ENCODE measurements around the gene ARL4C.
"Not testable (repeated sequence)": the region's sequence is repeated elsewhere in the genome, so short reads cannot be mapped to it uniquely, and the experiment has no call there.

ARL4C gene

DNA sequence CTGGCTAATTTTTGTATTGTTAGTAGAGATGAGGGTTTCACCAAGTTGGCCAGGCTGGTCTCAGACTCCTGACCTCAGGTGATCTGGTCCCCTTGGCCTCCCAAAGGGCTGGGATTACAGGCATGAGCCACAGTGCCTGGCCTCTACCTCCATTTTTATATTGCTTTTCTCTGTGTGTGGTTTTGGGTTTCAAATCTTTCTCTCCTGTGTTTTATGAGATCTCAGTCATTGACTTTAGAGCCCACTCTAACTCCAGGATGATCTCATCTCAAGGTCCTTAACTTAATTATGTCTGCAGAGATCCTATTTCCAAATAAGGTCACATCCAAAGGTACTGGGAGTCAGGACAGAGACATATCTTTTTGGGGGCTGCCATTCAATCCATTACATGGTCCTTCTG, 24.7 kb downstream of the ARL4C start:
- no peak for DNase-seq

GRCh38 chr2:234469972-234470371, 26.9 kb downstream of the ARL4C start:
- DNase-seq, result no peak

- no peak for DNase-seq
Observed at GRCh38 chr2:234469251-234469845, 27.5 kb downstream of the ARL4C start.

- DNase-seq, result no peak
Observed at GRCh38 chr2:234468503-234468902, 28.4 kb downstream of the ARL4C start.

GRCh38 chr2:234467289-234467688, 29.6 kb downstream of the ARL4C start:
- no peak for DNase-seq

DNA sequence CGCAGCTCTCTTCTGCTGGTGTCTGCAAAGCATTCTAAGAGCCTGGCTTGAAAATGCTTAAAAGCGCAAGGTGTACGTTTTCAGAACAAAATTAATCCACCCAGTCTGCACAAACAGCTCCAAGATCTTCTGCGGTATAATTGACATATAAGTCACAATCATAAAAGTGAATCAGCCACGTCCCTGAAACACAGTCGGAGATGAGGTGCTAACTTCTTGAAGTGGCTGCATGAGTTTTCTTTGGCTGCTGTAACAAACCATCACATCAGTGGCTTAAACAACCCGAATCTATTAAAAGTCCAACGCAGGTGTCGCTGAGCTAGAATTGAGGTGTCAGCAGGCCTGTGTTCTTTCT, 32.6 kb downstream of the ARL4C start:
- DNase-seq, result no peak

GRCh38 chr2:234463626-234464290, 33.1 kb downstream of the ARL4C start:
- no peak for DNase-seq

DNA sequence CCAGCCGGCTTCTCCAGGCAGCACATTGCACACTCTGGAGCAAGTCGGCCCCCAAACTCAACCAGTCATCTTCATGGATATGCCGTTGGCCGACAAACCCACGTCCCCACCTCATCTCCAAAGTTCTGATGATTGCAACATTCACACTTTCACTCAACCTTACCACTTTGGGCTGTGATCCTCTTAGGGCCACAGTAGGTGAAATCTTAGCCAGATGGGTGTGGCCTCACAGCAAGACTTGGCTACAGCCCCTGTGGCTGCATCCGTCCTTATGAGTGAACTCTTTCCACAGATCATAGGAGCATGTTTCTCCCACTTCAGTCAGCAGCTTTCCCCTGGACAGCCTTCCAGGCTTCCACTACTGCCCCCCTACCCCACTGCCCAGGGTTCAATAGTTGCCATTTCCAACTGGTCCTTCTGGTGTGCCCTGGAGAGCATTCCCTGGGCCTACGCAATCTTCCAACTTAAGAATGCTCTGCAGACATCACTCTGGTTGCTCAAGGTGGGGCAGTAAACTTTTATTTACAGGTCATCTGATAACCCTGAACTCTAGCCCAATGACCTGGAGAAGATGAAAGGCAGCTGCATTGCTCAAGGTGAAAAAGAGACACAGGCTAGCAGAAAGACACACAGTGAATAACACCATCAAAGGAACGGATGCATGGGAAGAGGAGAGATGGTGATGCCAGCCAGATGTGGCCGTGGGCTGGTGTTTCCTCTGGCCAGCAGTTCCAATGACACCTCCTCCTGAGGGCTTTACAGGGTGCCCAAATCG, 34.5 kb downstream of the ARL4C start:
- no peak for DNase-seq

DNA sequence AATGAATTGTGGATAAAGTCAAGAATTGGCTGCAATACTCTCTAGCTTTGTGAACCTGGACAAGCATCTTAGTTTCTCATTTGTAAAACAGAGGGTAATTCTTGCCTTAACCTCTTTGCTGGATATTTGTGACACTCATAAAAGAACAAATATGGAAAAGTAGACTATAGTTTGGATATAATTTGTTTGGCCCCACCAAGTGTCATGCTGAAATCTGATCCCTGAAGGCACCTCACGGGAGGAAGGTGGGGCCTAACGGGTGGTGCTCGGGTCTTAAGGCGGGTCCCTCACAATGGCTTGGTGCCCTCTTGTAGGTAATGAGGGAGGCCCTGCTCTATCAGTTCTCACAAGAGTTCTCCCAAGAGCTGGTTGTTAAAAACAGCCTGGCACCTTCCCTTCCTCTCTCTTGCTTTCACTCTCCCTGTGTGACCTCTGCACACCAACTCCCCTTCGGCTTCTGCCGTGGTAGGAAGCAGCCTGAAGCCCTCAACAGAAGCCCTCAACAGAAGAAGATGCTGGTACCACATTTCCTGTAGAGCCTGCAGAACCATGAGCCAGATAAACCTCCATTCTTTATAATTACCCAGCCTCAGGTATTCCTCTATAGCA, 37.4 kb downstream of the ARL4C start:
- DNase-seq, result no peak

GRCh38 chr2:234458466-234458865, 38.4 kb downstream of the ARL4C start:
- DNase-seq, result no peak

- DNase-seq, result no peak
Observed at GRCh38 chr2:234457421-234457820, 39.5 kb downstream of the ARL4C start.

- not testable (repeated sequence) for DNase-seq
Observed at GRCh38 chr2:234455246-234455645, 41.6 kb downstream of the ARL4C start.

DNA sequence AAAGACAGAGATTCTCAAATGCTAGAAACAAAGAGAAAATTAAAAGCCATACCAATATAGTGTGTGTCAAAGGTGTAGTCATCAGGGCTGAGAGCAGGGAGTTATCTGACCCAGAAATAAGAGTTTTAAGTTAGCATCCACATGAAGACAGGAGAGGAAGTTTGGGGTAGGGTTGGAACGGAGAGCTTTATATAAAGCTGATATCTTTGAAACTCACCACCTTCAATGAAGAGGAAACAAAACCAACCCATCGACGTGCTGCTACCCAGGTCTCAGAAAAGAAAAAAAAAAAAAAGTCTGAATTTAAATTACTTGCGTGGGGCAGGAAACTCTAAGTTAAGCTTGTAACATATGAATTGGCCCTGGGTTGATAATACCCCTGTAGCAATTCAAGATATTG, 42.4 kb downstream of the ARL4C start:
- no peak for DNase-seq

DNA sequence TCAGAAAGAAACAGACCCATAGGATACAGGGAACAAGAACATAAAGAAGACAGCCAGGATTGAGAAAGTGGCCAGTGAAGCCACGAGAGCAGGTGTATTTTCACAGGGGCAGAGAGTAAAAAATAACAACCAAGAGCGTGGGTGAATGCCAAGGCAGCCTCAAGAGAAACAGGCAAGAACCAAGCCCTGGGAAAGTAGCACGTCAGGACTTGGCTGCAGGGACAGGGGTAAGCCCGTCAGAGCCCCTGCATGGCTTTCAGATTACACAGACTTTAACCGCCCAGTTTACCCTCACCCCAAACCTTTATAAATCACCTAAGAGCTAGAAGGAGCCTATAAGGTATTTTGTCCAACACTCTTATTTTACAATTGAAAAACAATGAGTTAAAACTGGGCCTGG, 43.7 kb downstream of the ARL4C start:
- no peak for DNase-seq

DNA sequence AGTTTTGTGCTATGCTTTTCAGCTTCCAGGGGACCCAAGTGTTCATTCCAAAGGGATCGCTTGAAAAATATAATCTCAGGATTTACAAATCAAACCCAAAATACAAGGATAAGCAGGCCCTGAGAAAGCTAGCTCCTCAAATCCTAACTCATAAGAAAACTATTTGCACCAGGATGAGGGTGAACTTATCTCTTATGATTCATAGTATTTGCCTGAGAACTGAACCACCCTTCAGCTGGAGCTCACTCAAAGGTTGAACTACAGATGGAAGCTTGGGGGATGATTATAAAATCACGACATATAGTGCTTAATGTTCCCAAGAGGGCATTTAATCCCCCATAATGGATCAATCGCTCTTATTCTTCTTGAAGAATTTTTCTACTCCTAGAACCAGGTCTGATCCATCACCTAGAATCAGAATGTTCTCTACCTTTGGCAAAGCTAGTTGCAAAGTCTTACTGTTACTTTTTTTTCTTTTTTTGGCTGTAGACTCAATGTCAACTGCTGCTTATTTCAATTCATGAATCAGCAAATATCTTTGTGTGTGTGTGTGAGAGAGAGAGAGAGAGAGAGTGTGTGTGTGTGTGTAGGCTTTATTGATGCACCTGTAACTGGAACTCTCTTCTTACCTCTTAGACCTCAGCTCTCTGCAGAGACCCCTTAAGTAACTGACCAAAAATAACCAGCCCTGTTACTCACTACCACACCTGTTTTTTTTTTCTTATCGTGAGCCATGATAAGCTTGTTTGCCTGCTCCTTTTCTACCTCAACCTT, 44.8 kb downstream of the ARL4C start:
- no peak for DNase-seq

DNA sequence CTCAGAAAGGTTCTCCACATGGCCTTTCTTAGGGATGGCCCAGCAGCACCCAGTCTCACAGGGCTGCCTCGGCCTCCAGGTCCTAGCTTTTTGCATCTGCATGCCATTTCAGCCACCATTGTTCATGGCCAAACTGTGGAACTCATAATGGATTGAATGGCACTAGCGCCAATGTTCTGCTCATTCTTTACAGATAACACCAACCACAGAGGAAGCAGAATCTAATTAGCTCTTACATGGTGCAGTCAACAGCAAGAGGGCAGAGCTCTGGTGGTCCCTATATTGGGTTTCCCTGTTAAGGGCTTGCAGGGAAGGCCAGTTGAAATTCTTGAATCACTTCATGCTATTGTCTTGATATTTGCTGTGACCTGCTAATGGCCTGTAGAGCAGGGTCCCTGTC, 45.6 kb downstream of the ARL4C start:
- no peak for DNase-seq

DNA sequence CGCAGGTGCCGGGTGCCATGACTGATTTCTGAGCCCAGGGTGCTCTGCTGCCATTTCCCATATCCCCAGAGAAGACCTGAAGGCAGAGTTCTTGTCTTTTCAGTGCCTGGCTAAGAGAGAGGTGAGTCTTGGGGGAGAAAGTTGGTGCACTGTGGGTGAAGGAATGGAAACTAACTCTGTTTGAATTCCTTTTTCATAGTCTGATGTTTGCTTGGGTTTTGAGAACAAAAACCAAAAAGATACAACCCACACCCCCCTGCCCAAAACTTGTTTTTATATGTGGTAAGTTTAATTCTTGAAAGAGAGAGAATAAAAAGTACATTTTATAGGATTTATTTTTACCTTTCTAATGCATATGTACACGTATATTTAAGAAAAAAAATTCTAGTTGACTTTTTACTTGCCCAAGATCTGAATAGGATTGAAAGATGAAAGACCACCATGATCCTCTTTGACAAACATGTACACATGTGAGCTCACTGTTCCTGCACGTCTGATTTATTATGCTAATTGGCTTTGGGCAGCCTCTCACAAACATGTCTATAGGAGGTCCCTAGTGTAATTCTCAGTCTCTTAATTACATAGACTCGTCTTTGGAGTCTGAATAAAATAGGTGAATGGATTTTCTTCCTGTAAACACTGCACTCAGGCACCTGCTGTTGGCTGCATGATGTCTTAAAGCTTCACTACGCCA, 46.3 kb downstream of the ARL4C start:
- no peak for DNase-seq

DNA sequence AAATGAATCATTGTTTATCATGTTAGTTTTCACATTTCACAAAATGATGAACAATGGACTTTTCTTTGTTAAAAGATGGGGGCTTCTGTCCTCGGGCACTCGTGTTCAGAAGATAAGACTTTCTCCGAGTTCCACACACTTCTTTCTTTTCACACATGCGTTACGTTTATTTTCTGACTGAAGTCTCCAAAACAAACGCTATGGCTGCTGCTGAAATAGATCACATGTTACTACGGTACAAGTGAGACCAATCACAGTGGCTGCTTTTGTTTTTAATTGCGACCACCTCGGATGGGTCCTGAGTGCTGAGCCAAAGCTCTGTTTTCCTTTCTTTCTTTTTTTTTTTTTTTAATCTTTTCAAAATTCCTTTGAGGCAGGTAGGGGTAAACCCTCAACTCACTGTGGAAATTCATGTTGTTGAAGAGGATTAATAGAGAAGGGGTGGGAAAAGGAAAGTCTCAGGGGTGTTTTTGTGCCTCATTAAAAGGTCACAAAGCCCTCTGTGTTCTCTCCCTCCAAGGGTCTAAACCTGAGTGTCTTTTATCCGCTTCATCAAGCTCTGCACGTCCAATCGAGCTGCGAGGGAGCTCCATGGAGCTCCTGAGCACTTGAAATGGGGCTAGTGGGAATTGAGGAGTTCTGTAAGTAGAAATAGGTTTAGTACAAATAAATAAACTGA, 48.2 kb downstream of the ARL4C start:
- DNase-seq, result no peak

DNA sequence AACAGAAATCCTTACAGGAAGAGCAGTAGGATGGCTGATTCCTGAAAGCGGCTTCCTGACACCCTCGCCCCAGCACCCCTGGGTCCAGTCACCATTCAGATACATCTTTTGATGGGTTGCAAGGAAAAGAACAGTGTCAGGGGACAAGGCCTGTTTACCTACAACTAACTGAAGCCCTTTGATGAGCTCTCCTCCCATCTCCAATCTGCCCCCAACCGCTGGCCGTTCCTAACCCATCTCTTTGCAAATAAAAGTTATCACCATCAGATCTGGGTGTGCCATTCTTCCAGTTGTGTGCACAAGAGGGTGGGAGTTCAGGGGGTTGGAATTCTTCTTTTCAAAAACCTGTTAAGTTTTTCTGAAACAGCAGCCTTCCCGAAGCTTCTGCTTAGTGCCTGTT, 48.9 kb downstream of the ARL4C start:
- no peak for DNase-seq

DNA sequence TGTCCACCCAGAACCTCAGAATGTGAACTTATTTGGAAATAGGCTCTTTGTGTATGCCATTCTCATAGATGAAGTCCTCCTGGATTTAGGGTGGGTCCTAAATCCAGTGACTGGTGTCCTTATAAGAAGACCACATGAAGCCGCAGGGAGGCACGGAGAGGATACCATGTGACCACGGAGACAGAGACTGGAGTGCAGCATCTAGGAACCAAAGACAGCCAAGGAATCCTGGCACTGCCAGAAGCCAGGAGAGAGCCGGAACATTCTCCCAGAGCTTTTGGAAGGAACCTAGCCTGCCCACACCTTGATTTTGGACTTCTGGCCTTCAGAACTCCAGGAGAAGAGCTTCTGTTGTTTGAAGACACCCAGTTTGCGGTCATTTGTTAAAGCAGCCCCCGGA, 49.7 kb downstream of the ARL4C start:
- DNase-seq, result no peak

DNA sequence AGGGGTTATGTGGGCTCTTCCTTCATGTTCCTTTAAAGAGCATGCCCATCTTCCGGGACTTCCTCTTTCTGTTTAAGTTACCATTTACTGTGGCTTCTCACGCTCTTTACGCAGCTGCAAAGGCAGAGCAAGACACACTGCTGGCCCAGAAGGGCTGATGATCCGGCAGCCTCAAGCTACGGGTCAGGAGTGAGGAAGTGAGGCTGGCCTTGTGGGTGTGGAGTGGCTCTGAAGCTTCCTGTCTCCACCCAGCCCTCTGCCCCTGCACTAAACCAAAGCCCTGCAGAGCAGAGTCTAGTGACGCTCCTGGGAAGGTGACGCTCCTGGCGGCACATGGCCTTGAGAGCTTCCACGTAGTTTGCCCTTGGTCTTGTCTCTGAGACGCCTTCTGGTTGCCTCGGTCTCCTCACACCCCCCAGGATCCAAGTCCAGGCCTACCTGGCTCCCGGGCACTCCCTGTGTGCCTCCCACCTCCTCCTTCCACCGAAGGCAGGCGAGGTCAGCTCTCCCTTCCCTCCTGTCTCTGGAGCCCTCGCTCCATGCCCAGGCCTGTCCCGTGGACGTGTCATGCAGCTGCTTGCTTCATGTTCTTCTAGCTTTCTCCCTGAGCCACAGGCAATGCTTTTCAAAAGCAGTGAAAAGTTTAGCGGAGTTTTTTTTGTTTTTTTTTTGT, 50.3 kb downstream of the ARL4C start:
- DNase-seq, result no peak
